K562 (cell line): ENCODE data around the gene SPHK2. TPM values are rescaled to one million over a fixed set of nuclear protein-coding genes. Genes with fewer than 3 reads are reported as not detected.
A peak's percentile ranks its signal among the peaks of the same experiment; 100 is the strongest.

ENCODE experiments used
- ARID2 ChIP-seq: fragments of 450-650 bp; IDR thresholded peaks from 2 replicates; pipeline ENCODE4 v1.6.1; 2017; ENCODE audit warnings: antibody characterized with exemption, mild to moderate bottlenecking
- BCOR ChIP-seq: fragments of 450-650 bp; IDR thresholded peaks from 2 replicates; pipeline ENCODE4 v1.6.1; 2016
- CTBP1 ChIP-seq: fragments of 450-650 bp; IDR thresholded peaks from 2 replicates; pipeline ENCODE4 v1.6.1; 2016; ENCODE audit warnings: borderline replicate concordance
- E2F3 ChIP-seq: fragments of 250-450 bp; sonication (Bioruptor Pico); IDR thresholded peaks from 2 replicates; pipeline ENCODE4 v1.4.0; 2020; ENCODE audit warnings: mild to moderate bottlenecking
- HIVEP1 ChIP-seq: fragments of 250-450 bp; sonication (Bioruptor Pico); IDR thresholded peaks from 2 replicates; pipeline ENCODE4 v1.4.0; 2020; ENCODE audit warnings: mild to moderate bottlenecking
- MAFK ChIP-seq: IDR thresholded peaks from 2 replicates; pipeline ENCODE4 v1.6.1; 2011; ENCODE audit warnings: low read length, improper control_type of control experiment
- MCM5 ChIP-seq: fragments of 450-650 bp; IDR thresholded peaks from 2 replicates; pipeline ENCODE4 v1.6.1; 2016; ENCODE audit warnings: low read depth
- PCBP1 ChIP-seq: fragments of 200-400 bp; formaldehyde crosslinking; IDR thresholded peaks from 2 replicates; pipeline ENCODE4 v1.6.1; 2018; ENCODE audit warnings: mild to moderate bottlenecking, low read depth, low read length; ENCODE audit not compliant: poor library complexity, severe bottlenecking
- RBFOX2 ChIP-seq: fragments of 200-400 bp; formaldehyde crosslinking; IDR thresholded peaks from 2 replicates; pipeline ENCODE4 v1.6.1; 2017; ENCODE audit warnings: low read depth, mild to moderate bottlenecking, low read length, moderate library complexity
- RNF2 ChIP-seq: sonication (generic); IDR thresholded peaks from 2 replicates; pipeline ENCODE4 v1.6.1; 2016
- RUNX1 ChIP-seq: sonication (generic); IDR thresholded peaks from 2 replicates; pipeline ENCODE4 v1.6.1; 2016; ENCODE audit warnings: antibody characterized with exemption, low read depth
- THRAP3 ChIP-seq: fragments of 450-650 bp; IDR thresholded peaks from 2 replicates; pipeline ENCODE4 v1.6.1; 2016; ENCODE audit warnings: mild to moderate bottlenecking, inconsistent platforms, borderline replicate concordance
- YY1 ChIP-seq, 3 experiments: IDR thresholded peaks; 2 replicates each; pipeline ENCODE4 v1.6.1; 2011; ENCODE audit warnings: low read length in 2 of 3, mild to moderate bottlenecking in 2 of 3, moderate library complexity in 2 of 3, borderline replicate concordance in 1 of 3, control low read depth in 1 of 3, low read depth in 1 of 3; ENCODE audit not compliant: insufficient read depth in 3 of 3, insufficient replicate concordance in 2 of 3, control insufficient read depth in 1 of 3, insufficient read length in 1 of 3; ENCODE audit errors: extremely low read depth in 1 of 3
- ZNF143 ChIP-seq: sonication (generic); formaldehyde crosslinking; IDR thresholded peaks from 2 replicates; pipeline ENCODE4 v1.9.0; 2022; ENCODE audit warnings: mild to moderate bottlenecking, missing genetic modification reagents
- ZNF263 ChIP-seq: sonication (generic); formaldehyde crosslinking; IDR thresholded peaks from 2 replicates; pipeline ENCODE4 v1.8.0; 2022; ENCODE audit warnings: mild to moderate bottlenecking, missing genetic modification reagents, borderline replicate concordance
- ZNF589 ChIP-seq: fragments of 200-800 bp; sonication (Bioruptor generic); IDR thresholded peaks from 2 replicates; pipeline ENCODE4 v1.6.1; 2016; ENCODE audit warnings: low read depth, missing genetic modification characterization, missing compliant biosample characterization
- ZSCAN32 ChIP-seq: fragments of 450-650 bp; formaldehyde crosslinking; IDR thresholded peaks from 2 replicates; pipeline ENCODE4 v1.4.0; 2020; ENCODE audit warnings: mild to moderate bottlenecking, moderate library complexity
- polyA plus RNA-seq, 8 experiments: library from polyadenylated mRNA; depleted of rRNA in 4 of 8; stranded (reverse) in 5 of 8; unstranded in 3 of 8; fragments of >200 nt; fragmentation: Nextera tagmentation in 2 of 8; fragmentation: Illumina TruSeq in 1 of 8; extraction: Ambion mirVana in 2 of 8; extraction: Trizol in 1 of 8; gene quantifications; 2 replicates each; pipeline versions ENCODE4 v1.2.1 to v1.2.3, GENCODE V29; 2011 to 2014; ENCODE audit warnings: inconsistent platforms in 1 of 8, missing spikeins in 1 of 8
- total RNA-seq, 7 experiments: library from RNA; depleted of rRNA in 6 of 7; stranded (reverse); fragments of >200 nt in 6 of 7; fragmentation: Illumina TruSeq in 2 of 7; extraction: Trizol in 2 of 7; gene quantifications; 2 replicates each; pipeline versions ENCODE4 v1.2.1 to v1.2.3, GENCODE V29; 2011 to 2021; ENCODE audit warnings: low replicate concordance in 1 of 7
- TF ChIP-seq, protein P1 (sequence below), 3 experiments: fragments of 200-800 bp in 1 of 3; sonication (Bioruptor generic) in 1 of 3; sonication (generic) in 1 of 3; formaldehyde crosslinking in 1 of 3; IDR thresholded peaks; 2 replicates each; pipeline versions ENCODE4 v1.6.1 to v1.8.0; 2016 to 2022; ENCODE audit warnings: mild to moderate bottlenecking in 2 of 3, missing compliant biosample characterization in 2 of 3, missing genetic modification characterization in 2 of 3, missing genetic modification reagents in 1 of 3
- TF ChIP-seq, protein P2 (sequence below), 2 experiments: fragments of 450-650 bp; conservative IDR thresholded peaks; 2 replicates each; pipeline ENCODE4 v1.6.1; 2017; ENCODE audit warnings: mild to moderate bottlenecking in 2 of 2, moderate library complexity in 2 of 2
- TF ChIP-seq, protein P3 (sequence below): fragments of 200-800 bp; sonication (Bioruptor generic); IDR thresholded peaks from 2 replicates; pipeline ENCODE4 v1.6.1; 2017; ENCODE audit warnings: missing genetic modification characterization, missing compliant biosample characterization
- TF ChIP-seq, protein P4 (sequence below): sonication (generic); formaldehyde crosslinking; IDR thresholded peaks from 2 replicates; pipeline ENCODE4 v1.8.1; 2023; ENCODE audit warnings: mild to moderate bottlenecking, missing genetic modification reagents

Gene SPHK2
- total and polyA plus RNA-seq, 9 of the 15 experiments (the other 6 are each of a cell fraction or from before 2014, with no cell fraction given) = 0.10 to 15.2 (median 2.9) TPM

DNA sequence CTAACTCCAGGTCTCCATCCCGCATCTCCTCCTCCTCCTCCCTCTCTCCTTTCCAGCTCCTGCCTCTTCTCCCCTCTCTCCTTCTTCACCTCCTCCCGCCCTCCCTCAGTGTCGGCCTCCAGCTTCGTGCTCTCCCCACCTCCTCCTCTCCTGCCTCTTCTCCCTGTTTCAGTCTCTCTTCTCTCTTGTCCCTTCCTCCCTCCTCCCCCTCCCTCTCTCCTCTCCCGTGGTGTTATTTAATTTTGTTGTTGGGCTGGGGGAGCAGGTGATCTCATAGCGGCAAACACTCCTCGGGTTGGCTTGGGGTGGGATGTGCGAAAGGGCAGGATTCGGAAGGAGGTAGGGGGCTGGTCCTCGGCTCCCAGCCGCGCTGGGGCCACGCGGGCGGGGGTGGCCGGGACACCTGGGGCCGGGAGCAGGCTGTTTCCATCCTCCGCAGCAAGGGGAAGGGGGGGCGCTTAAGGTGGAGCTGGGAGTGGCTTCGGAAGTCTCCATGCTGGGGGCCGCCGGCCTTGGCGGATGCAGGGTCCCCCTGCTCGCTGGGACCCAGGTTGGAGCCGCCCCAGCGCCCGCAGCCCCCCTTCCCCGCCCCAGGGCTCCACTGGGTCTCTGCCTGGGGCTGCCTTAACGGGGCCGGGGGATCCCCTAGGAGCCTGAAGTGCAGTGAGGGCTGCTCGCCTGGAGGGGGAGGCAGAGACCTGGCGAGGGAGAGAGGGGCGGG is 26.9 kb downstream of the SPHK2 start, which contains the start of gene CA11 (continued):
- TF ChIP-seq, protein P1, sequence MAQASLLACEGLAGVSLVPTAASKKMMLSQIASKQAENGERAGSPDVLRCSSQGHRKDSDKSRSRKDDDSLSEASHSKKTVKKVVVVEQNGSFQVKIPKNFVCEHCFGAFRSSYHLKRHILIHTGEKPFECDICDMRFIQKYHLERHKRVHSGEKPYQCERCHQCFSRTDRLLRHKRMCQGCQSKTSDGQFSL (CRISPR knock-in tag; IDR thresholded peaks at IDR 0.05) = peak; percentile 96
- TF ChIP-seq, protein P1 (tag; IDR thresholded peaks at IDR 0.05) = peak in 1 of 2 experiments; percentile 98; a peak in 2 of 4 replicates
- TF ChIP-seq RBFOX2 (peak; percentile 46; the same call in 1 of the 2 replicates), RUNX1 (no peak), PCBP1 (peak; percentile 73), CTBP1 (peak; percentile 61), ZSCAN32 (no peak), BCOR (peak; percentile 88), MCM5 (peak; percentile 97; the same call in 1 of the 2 replicates), YY1 (IDR thresholded peaks at IDR 0.05; ENCODE audit: borderline replicate concordance in 1 of 3, control insufficient read depth in 1 of 3, extremely low read depth in 1 of 3, insufficient read depth in 3 of 3, insufficient read length in 1 of 3, insufficient replicate concordance in 2 of 3, low read depth in 1 of 3, low read length in 2 of 3) (no peak), ZNF263 (peak; percentile 31), ARID2 (0 out of 2 replicates have a peak, but pooled peaks have one; percentile 60), RNF2 (peak; percentile 41; the same call in 1 of the 2 replicates), E2F3 (CRISPR knock-in tag) (no peak), MAFK (no peak), THRAP3 (0 out of 2 replicates have a peak, but pooled peaks have one; percentile 32), ZNF589 (no peak), HIVEP1 (0 out of 2 replicates have a peak, but pooled peaks have one; percentile 56), ZNF143 (CRISPR knock-in tag) (peak; percentile 5; the same call in 1 of the 2 replicates)
- TF ChIP-seq, protein P2, sequence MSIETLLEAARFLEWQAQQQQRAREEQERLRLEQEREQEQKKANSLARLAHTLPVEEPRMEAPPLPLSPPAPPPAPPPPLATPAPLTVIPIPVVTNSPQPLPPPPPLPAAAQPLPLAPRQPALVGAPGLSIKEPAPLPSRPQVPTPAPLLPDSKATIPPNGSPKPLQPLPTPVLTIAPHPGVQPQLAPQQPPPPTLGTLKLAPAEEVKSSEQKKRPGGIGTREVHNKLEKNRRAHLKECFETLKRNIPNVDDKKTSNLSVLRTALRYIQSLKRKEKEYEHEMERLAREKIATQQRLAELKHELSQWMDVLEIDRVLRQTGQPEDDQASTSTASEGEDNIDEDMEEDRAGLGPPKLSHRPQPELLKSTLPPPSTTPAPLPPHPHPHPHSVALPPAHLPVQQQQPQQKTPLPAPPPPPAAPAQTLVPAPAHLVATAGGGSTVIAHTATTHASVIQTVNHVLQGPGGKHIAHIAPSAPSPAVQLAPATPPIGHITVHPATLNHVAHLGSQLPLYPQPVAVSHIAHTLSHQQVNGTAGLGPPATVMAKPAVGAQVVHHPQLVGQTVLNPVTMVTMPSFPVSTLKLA (conservative IDR thresholded peaks at IDR 0.05) = peak; percentile 76 to 80; a peak in 3 of 4 replicates
- TF ChIP-seq, protein P3, sequence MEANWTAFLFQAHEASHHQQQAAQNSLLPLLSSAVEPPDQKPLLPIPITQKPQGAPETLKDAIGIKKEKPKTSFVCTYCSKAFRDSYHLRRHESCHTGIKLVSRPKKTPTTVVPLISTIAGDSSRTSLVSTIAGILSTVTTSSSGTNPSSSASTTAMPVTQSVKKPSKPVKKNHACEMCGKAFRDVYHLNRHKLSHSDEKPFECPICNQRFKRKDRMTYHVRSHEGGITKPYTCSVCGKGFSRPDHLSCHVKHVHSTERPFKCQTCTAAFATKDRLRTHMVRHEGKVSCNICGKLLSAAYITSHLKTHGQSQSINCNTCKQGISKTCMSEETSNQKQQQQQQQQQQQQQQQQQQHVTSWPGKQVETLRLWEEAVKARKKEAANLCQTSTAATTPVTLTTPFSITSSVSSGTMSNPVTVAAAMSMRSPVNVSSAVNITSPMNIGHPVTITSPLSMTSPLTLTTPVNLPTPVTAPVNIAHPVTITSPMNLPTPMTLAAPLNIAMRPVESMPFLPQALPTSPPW (CRISPR knock-in tag) = peak; percentile 99
- TF ChIP-seq, protein P4, sequence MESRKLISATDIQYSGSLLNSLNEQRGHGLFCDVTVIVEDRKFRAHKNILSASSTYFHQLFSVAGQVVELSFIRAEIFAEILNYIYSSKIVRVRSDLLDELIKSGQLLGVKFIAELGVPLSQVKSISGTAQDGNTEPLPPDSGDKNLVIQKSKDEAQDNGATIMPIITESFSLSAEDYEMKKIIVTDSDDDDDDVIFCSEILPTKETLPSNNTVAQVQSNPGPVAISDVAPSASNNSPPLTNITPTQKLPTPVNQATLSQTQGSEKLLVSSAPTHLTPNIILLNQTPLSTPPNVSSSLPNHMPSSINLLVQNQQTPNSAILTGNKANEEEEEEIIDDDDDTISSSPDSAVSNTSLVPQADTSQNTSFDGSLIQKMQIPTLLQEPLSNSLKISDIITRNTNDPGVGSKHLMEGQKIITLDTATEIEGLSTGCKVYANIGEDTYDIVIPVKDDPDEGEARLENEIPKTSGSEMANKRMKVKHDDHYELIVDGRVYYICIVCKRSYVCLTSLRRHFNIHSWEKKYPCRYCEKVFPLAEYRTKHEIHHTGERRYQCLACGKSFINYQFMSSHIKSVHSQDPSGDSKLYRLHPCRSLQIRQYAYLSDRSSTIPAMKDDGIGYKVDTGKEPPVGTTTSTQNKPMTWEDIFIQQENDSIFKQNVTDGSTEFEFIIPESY (CRISPR knock-in tag) = 0 out of 2 replicates have a peak, but pooled peaks have one; percentile 26
